Activated CD8-positive, alpha-beta memory T cell treated with anti-CD3 and anti-CD28 coated beads for 1 hour (primary cell): ENCODE data around the gene GRIN1.

Experiments
- DNase-seq, 2 donors: peaks; one replicate each; pipeline ENCODE4 v3.0.0-alpha.2; 2020; ENCODE audit warnings: low read depth in 1 of 2; ENCODE audit errors: extremely low read depth in 1 of 2

GRIN1 gene

GRCh38 chr9:137173796-137174664 lies 35.1 kb downstream of the GRIN1 start:
- no peak for DNase-seq

DNA sequence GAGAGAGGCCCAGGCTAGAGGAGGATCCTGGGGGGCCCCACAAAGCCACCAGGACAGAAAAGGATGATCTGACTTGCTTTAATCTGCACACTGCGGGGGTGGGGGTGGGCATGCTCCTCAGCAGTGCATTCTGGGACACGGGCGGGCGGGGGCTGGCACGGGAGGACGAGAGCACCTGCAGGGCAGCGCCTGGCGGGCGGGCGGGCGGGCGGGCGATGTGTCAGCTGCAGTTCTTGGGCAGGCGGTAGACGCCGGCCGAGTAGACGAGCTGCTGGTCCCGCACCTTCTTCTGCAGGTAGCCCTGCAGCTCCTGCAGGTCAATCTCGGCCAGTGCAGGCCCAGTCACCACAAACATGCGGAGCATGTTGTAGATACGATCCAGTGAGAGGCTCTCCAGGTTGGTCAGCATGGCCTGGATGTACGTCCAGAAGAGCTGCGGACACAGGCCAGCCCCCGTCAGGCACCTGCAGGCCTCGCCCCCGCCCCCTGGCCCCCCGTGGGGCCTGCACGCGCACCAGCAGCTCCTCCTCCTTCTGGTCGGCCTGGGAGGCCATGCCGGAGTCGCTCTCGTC lies 35.9 kb downstream of the GRIN1 start:
- no peak for DNase-seq

DNA sequence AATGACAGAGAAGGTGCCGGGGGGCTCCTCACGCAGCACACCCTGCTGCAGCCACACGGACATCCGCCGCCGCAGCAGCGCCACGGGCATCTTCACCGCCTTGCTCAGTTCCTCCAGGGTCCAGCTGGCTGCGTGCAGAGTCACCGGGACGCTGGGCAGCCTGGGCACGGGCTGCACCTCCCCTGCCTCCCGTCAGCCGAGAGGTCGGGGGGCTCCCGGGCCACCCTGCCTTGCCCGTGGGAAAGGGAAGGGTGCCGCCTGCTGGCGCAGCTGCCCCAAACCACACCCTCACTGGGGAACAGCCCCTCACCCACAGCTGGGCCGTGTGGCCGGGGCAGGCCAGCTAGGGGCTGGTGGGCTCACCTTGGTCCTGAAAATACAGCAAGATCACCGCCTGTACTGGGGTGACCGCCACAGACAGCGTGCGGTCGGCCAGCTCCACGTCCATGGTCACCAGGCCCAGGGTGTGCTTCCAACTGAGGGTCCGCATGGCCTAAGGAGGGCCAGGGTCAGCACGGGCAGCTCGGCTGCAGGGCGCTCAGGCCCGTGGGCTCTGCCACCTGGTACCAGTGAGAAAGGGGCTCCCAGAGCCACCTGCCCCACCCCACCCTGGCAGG lies 36.5 kb downstream of the GRIN1 start:
- no peak for DNase-seq

DNA sequence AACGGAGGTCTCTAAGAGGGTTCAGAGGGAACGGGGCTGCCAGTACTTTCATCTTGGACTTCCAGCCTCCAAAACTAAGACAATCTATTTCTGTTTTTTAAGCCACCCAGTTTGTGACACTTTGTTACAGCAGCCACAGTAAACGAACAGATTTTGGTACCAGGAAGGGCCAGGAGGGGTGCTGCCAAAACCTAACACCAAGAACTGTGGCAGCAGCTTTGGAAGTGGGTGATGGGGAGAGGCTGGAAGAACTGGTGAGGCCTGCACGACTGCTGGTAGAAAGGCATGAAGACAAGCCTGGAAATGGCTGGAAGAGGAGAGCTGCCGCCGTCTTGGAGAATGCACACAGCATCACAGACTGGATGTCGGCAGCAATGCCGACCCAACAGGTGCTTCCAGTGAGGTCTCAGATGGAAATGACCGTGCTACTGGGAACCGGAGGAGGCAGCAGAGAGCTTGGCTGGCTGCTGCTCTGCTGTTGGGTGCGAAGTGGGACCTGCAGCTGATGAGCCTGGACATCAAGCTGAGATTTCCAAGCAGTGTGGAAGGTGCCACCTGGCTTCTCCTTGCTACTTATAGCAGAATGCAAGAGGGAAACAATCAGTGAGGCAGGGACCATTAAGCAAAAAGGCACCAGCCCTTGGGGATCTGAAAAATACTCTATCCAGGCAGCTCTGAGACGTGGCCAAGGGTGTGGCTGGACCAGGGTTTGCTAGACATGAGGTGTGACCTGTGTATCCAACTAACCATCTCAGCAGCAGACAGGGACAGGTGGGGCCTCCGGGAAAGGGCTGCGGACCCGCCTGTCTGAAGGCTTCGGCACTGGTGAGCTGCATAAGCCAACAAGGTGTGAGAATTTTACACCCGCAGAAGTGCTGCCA lies 37.6 kb downstream of the GRIN1 start:
- no peak for DNase-seq

DNA sequence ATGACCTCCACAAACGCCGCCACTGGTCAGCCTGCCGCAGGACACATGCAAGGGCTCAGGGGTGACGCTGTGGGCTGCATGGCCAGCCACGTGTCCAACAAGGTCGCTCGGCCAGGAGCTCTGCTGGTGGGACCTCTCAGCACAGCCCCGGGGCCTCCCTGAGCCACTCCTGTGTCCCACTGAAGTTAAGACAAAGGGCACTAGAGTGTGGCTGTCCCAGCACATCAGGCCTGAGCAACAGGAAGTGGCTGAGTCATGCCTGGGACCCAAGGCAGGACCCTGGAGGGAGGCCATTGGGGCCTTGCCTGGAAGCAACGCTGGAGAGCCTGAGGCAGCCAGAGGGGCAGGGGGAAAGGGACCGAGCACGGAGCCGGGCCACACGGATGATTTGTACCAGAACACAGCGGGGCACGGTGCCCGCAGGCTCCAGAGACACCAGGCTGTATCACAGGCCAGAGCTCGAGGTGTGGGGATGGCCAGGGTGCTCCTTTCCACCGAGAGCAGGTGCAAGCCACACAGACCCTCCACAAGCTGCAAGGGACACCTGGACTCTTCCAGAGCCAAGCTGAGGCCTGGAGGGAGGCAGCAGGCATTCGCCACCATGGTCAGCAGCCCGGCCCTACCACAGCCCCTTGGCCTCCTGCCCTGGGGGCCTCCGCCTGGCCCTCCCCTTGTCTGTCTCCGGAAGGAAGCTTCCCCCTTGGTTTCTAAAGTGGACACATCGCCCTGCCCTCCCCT lies 39.4 kb downstream of the GRIN1 start:
- no peak for DNase-seq

DNA sequence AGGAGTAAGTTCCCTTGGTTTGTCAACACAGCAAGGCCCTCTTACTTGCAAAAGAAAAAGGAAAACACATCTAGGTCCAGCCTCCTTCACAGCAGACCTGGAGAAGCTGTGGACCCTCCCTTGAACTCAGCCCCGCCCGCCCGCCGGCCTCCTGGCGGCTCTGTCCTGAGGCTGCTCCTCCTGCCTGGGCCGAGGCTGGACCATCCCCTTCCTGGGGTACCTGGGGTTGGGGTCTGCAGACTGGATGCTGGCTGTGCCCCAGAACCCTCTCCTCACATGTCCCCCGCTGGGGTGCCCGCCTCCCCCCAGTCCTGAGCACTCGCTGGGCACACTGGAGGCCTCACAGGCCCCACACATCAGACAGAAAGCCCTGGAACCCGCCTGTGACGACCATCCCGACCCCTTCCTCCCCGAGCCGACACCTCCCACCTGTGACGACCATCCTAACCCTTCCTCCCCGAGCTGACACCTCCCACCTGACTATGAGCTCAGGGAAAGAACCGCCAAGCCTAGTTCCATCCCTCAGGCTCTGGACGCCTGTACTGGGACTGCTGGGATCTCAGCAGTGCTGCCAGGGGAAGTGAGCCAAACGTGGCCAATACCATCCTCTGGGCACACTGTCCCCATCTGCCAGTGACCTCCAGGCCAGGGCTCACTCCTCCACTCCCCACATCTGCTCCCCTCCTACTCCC lies 40.1 kb downstream of the GRIN1 start:
- no peak for DNase-seq

DNA sequence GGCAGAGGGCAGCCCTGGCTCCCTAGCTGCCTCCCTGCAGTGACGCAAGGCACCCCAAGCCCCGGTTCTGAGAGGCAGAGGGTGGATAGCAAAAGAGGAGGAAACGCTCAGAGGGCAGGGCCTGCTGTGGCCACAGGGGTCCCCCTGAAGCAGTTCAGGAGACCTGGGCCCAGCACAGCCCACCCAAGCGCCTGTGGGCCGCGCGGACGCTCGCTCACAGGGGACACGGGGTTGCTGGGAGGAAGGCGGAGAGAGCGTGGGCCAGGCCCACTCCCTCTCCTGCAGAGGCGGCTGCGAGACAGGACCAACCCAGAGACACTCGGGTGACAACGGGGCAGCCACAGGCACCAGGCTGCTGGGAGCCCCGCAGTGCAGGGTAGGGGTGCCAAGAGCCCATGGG lies 40.8 kb downstream of the GRIN1 start:
- DNase-seq = no peak

- DNase-seq = no peak
Observed at GRCh38 chr9:137180491-137180890, 41.5 kb downstream of the GRIN1 start.

DNA sequence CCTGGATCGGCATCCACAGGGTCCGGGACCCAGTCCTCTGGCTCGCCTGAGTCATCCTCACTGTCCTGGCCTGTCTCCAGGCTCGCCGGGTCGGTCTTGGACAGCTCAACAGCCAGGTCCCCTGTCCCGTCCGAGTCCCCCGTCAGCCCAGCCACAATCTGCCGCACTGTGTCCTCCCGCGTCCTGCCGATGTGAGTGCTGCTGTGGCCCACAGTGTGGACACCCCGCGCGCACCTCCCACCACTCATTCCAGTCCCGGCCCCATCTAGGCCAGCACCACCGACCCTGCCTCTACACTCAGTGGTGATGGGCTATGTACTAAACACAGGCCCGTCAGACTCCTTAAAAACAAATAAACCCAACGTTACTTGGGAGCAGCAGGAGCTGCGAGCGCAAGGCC lies 42.7 kb downstream of the GRIN1 start:
- no peak for DNase-seq

GRCh38 chr9:137182836-137183235 lies 43.9 kb downstream of the GRIN1 start:
- no peak for DNase-seq

DNA sequence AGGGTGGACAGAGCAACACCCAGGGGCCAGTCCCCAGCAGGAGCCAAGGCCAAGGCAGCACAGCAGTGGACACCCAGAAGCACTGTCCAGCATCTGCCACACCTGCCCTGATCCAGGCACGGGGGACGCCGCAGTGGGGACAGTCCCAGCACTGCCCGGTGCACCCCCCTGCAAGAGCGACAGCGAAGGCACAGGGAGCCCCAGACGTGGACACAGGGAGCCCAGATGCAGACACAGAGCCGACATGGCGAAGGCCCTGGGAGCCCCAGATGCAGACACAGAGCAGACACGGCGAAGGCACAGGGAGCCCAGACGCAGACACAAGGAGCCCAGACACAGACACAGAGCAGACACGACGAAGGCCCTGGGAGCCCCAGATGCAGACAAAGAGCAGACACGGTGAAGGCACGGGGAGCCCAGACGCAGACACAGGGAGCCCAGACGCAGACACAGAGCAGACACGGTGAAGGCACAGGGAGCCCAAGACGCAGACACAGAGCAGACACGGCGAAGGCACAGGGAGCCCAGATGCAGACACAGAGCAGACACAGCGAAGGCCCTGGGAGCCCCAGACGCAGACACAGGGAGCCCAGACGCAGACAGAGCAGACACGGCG lies 45.1 kb downstream of the GRIN1 start:
- no peak for DNase-seq

- no peak for DNase-seq
Observed at GRCh38 chr9:137184881-137185660, 46.1 kb downstream of the GRIN1 start.

GRCh38 chr9:137185921-137186320 lies 47.0 kb downstream of the GRIN1 start:
- DNase-seq = no peak

GRCh38 chr9:137186385-137186784 lies 47.4 kb downstream of the GRIN1 start:
- DNase-seq = no peak

- DNase-seq = no peak
Observed at GRCh38 chr9:137187386-137187785, 48.4 kb downstream of the GRIN1 start.

GRCh38 chr9:137188086-137188489 lies 49.1 kb downstream of the GRIN1 start:
- DNase-seq = no peak

DNA sequence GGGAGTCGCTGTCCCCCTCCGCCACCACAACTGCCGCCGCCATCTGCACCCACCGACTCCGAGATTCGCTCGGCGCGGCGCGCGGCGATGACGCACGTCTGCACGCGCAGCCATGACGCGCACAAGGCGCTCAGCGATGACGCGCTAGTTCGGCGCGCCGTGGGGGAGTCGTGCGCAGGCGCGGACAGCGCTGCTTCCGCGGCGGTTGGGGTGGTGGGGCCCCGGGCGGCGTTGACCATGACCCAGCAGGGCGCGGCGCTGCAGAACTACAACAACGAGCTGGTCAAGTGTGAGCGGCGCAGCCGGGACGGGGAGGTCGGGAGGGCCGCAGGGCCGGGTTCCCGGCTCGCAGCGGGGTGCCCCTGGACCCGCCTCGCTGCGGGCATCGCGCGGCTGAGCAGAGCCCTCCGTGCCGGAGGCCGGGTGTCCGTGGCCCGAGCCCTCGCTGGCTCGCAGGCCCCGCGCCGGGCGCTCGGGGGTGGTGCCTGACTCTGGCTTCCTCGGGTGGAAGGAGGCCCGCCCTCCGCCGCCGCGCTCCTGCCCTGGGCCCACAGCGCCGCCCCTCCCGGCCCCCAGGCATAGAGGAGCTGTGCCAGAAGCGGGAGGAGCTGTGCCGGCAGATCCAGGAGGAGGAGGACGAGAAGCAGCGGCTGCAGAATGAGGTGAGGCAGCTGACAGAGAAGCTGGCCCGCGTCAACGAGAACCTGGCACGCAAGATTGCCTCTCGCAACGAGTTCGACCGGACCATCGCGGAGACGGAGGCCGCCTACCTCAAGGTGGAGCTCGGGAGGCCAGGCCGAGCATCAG lies 49.7 kb downstream of the GRIN1 start, which contains the start of the genes ANAPC2 and SSNA1:
Gene ANAPC2, minus strand, starts transcription at position 71 of the 807 bp plus-strand sequence. Its CDS starts 28 bp downstream, at position 43.
Gene SSNA1, plus strand, starts transcription at position 187 of the 807 bp plus-strand sequence. Its CDS starts 51 bp downstream, at position 238.
- peak; percentile 68 to 95 for DNase-seq
